Large intestine (tissue), 3 donors: Measurements from ENCODE around the gene NFKBIA. TPM values are rescaled to one million over a fixed set of nuclear protein-coding genes. Genes with fewer than 3 reads are reported as not detected.
"Not testable (repeated sequence)": the region's sequence is repeated elsewhere in the genome, so short reads cannot be mapped to it uniquely, and the experiment has no call there.

ENCODE experiments used
- DNase-seq, 2 donors: peaks; one replicate each; pipeline versions ENCODE4 v3.0.0 to v3.0.0-alpha.2; 2013
- H3K27ac ChIP-seq: one replicate; pipeline ENCODE4 v1.5.1; 2013; ENCODE audit warnings: low read length
- H3K27me3 ChIP-seq: 2 replicates; pipeline ENCODE4 v1.6.1; 2013; ENCODE audit warnings: low read length; ENCODE audit not compliant: control insufficient read depth, insufficient read depth
- H3K36me3 ChIP-seq: 2 replicates; pipeline ENCODE4 v1.6.1; 2013; ENCODE audit warnings: low read length; ENCODE audit not compliant: control insufficient read depth, insufficient read depth
- H3K4me1 ChIP-seq: one replicate; pipeline ENCODE4 v1.6.1; 2013; ENCODE audit warnings: low read length; ENCODE audit not compliant: control insufficient read depth, insufficient read depth
- H3K4me3 ChIP-seq: one replicate; pipeline ENCODE4 v1.5.1; 2013; ENCODE audit warnings: low read length
- H3K9me3 ChIP-seq: one replicate; pipeline ENCODE4 v1.6.1; 2013; ENCODE audit warnings: mild to moderate bottlenecking, low read depth, low read length, moderate library complexity; ENCODE audit not compliant: control insufficient read depth
- WGBS: methylation state at CpG from one replicate; pipeline ENCODE4 v1.1.5; 2013; ENCODE audit warnings: low lambda C conversion rate; ENCODE audit not compliant: insufficient coverage; 5-methylcytosine and 5-hydroxymethylcytosine counted together
- polyA plus RNA-seq: library from polyadenylated mRNA; unstranded; fragments of 120-200 nt; gene quantifications from one replicate; pipeline ENCODE4 v1.2.1, GENCODE V29; 2013

The NFKBIA gene
- polyA plus RNA-seq, 1 donor = 118 TPM

DNA sequence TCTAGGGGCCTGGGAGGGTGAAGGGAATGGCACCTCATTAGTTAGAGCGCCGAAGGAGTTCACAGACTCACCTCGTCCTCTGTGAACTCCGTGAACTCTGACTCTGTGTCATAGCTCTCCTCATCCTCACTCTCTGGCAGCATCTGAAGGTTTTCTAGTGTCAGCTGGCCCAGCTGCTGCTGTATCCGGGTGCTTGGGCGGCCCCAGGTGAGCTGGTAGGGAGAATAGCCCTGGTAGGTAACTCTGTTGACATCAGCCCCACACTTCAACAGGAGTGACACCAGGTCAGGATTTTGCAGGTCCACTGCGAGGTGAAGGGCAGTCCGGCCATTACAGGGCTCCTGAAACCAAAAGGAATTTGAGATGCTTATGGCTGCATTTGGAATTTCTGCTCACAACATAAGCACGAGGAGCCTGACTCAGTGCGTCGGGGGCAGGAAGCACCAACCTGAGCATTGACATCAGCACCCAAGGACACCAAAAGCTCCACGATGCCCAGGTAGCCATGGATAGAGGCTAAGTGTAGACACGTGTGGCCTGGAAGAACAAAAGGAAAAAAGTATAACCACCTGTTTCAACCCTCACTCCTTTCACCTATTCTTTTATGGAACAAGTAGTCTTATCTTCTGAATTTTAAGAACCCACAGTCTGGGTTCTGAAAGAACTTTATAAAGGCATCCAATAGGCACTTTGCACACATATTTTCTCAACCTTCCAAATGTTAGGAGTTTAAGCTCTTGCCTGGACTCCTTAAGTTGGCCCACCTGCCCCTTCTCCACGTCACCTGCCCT, 2.0 kb downstream of the NFKBIA start:
- Histone ChIP-seq H3K36me3 (peaks cover 43% of the 10 kb centered on the region), H3K27me3 (no peaks in the 10 kb centered on the region), H3K9me3 (no peaks in the 10 kb centered on the region), H3K27ac (peak overlapping the region; percentile 96), H3K4me1 (peaks cover 41% of the 10 kb centered on the region), H3K4me3 (peak overlapping the region; percentile 78)
- WGBS = 60% methylated on average over 1 of the region's 14 CpGs
- peak in 1 of 2 donors; percentile 42 for DNase-seq

GRCh38 chr14:35401422-35402265, 2.9 kb downstream of the NFKBIA start:
- peaks cover 41% of the 10 kb centered on the region for H3K4me1 ChIP-seq
- H3K27ac ChIP-seq = peak overlapping the region; percentile 96
- H3K9me3 ChIP-seq = no peaks in the 10 kb centered on the region
- WGBS = 0% methylated on average over 1 of the region's 14 CpGs
- peaks cover 43% of the 10 kb centered on the region for H3K36me3 ChIP-seq
- no peak for DNase-seq
- H3K4me3 ChIP-seq = peak overlapping the region; percentile 78
- H3K27me3 ChIP-seq = no peaks in the 10 kb centered on the region

DNA sequence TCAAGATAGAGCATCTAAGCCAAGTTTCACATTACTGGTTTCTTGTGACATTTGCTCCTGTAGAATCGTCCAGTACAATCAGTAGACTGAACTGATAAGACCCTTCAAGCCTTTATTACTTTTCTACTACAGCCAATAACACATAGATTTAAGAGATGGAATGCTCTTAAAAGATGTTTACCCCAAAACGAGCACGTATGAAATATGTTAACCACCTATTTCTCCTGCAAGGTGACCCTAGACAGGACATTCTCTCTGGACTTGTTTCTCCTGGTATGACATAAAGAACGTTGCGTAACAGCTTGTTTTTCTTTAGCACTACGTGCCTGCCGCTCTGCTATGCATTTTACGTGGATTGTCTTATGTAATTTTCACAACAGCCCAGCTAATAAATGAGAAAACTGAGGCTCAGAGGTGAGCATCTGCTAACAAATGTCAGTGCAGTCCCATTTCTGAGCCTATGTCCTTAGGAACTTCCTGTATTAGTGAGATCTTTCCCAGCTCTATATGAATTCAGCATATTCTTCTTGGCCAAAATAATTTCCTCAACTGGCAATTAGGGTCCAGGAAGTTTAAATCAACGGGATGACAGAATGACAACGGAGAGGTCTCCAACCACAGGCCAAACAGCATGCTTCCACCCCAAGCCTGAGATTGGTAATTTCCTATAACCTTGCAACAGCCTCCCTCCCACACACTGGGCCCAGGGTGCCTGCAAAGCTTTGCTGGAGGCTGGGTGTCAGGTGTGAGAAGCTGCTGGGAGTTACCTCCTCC, 3.7 kb downstream of the NFKBIA start:
- no peaks in the 10 kb centered on the region for H3K9me3 ChIP-seq
- peaks cover 43% of the 10 kb centered on the region for H3K36me3 ChIP-seq
- H3K4me1 ChIP-seq = peaks cover 35% of the 10 kb centered on the region
- no peaks in the 10 kb centered on the region for H3K27me3 ChIP-seq
- DNase-seq = peak; percentile 40 to 60
- peak overlapping the region; percentile 96 for H3K27ac ChIP-seq
- 100% methylated on average over 2 of the region's 10 CpGs for WGBS
- peak overlapping the region; percentile 78 for H3K4me3 ChIP-seq

- DNase-seq = no peak
- H3K9me3 ChIP-seq = no peaks in the 10 kb centered on the region
- H3K27me3 ChIP-seq = no peaks in the 10 kb centered on the region
- peak overlapping the region; percentile 58 for H3K27ac ChIP-seq
- H3K4me1 ChIP-seq = peaks cover 28% of the 10 kb centered on the region
- no peak overlapping the region for H3K4me3 ChIP-seq
- WGBS = no CpG with 5 or more reads among the region's 15 CpGs
- peaks cover 43% of the 10 kb centered on the region for H3K36me3 ChIP-seq
Observed at GRCh38 chr14:35399083-35399937, 5.2 kb downstream of the NFKBIA start.

- no peaks in the 10 kb centered on the region for H3K9me3 ChIP-seq
- 13% methylated on average over 1 of the region's 4 CpGs for WGBS
- peaks cover 23% of the 10 kb centered on the region for H3K4me1 ChIP-seq
Observed at GRCh38 chr14:35398071-35398584, 6.4 kb downstream of the NFKBIA start.

GRCh38 chr14:35396610-35397009, 7.9 kb downstream of the NFKBIA start:
- not testable (repeated sequence) for H3K4me1 ChIP-seq, DNase-seq, H3K4me3 ChIP-seq, H3K9me3 ChIP-seq, H3K27ac ChIP-seq, H3K27me3 ChIP-seq
- no CpG with 5 or more reads among the region's 7 CpGs for WGBS
- H3K36me3 ChIP-seq = peaks cover 23% of the 10 kb centered on the region

More at GRCh38 chr14:35398071-35398584, 6.4 kb downstream of the NFKBIA start:
- peak in 1 of 2 donors; percentile 44 for DNase-seq
- H3K27ac ChIP-seq = peak overlapping the region; percentile 58
- H3K36me3 ChIP-seq = peaks cover 38% of the 10 kb centered on the region
- no peaks in the 10 kb centered on the region for H3K27me3 ChIP-seq
- no peak overlapping the region for H3K4me3 ChIP-seq

DNA sequence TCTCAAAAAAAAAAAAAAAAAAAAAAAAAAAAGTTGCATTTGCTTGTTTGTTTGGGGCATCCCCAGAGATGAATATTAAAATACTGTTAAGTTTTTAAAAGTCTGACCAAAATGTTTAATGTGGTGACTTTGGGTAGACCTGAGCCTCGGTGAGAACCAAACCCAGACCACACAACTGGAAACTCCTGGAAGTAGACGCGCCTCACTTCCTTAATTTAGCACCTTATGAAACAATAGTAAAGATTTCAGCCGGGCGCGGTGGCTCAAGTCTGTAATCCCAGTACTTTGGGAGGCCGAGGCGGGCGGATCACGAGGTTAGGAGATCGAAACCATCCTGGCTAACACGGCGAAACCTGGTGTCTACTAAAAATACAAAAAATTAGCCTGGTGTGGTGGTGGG, 9.3 kb downstream of the NFKBIA start:
- no CpG with 5 or more reads among the region's 13 CpGs for WGBS
- Histone ChIP-seq H3K9me3 (no peaks in the 10 kb centered on the region), H3K36me3 (peaks cover 9% of the 10 kb centered on the region), H3K4me3 (no peak overlapping the region), H3K4me1 (peaks cover 5% of the 10 kb centered on the region), H3K27ac (no peak overlapping the region), H3K27me3 (no peaks in the 10 kb centered on the region)
- no peak for DNase-seq

DNA sequence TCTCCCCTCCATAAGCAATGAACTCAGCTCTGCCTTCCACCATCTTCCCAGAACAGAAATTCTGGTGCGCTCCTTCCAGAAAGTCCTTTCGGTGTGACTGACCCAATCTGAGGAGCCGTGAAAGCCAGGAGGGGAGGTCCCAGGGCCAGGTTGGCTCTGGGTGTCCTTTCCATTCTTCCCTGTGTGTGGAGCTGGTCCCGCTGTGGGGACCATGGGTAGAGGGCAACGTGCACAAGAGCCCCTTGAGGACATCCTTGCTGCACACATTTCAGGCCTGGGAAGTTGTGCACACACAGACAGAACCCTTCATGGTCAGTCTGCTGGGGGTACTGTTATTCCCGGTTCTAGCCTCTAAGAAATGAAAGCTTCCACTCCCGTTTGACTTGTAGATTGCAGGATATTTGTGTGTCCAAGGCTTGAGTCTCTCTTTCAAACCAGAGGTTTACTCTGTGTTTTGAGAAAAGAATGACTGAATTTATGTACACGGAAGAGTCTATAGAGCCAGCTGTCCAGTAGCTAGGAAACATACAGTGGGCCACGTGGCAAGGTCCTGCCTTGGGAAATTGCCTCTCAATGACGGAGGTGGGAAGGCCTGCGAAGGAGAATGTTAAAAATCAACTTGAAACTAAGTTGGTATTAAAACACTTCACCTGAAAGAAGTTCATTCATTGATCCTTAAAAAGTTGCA, 10.1 kb downstream of the NFKBIA start:
- Histone ChIP-seq H3K36me3 (peaks cover 6% of the 10 kb centered on the region), H3K27ac (no peak overlapping the region), H3K4me1 (peaks cover 5% of the 10 kb centered on the region), H3K4me3 (no peak overlapping the region), H3K27me3 (no peaks in the 10 kb centered on the region), H3K9me3 (no peaks in the 10 kb centered on the region)
- no CpG with 5 or more reads among the region's 11 CpGs for WGBS
- DNase-seq = no peak

DNA sequence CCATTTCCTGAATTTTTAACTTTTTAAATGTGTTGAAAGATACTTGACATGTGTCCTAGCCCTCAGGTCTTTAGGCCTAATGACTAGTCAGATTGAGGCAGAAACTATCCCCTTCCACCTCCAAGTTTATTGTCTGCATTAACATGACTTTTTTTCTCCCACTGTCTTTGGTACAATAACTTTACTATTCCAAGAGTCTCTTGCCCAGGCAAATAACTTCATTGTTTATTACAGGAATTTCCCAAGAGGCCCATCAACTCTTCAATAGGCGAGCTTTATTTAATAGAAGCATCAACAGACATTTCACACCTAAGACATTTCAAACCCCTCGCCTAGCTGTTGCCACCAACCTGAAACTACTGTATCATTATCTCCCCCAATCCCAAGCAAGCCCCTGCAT, 10.7 kb downstream of the NFKBIA start:
- Histone ChIP-seq H3K27ac (no peak overlapping the region), H3K9me3 (no peaks in the 10 kb centered on the region), H3K36me3 (no peaks in the 10 kb centered on the region), H3K27me3 (no peaks in the 10 kb centered on the region), H3K4me3 (no peak overlapping the region), H3K4me1 (peaks cover 5% of the 10 kb centered on the region)
- DNase-seq = no peak
- WGBS = no CpG with 5 or more reads among the region's 2 CpGs
